ENCODE results near the gene FMNL3. TPM values are rescaled to one million over a fixed set of nuclear protein-coding genes. Genes with fewer than 3 reads are reported as not detected.
A peak's percentile ranks its signal among the peaks of the same experiment; 100 is the strongest.

The FMNL3 gene
- total RNA-seq, 1 donor: 24.6 TPM

DNA sequence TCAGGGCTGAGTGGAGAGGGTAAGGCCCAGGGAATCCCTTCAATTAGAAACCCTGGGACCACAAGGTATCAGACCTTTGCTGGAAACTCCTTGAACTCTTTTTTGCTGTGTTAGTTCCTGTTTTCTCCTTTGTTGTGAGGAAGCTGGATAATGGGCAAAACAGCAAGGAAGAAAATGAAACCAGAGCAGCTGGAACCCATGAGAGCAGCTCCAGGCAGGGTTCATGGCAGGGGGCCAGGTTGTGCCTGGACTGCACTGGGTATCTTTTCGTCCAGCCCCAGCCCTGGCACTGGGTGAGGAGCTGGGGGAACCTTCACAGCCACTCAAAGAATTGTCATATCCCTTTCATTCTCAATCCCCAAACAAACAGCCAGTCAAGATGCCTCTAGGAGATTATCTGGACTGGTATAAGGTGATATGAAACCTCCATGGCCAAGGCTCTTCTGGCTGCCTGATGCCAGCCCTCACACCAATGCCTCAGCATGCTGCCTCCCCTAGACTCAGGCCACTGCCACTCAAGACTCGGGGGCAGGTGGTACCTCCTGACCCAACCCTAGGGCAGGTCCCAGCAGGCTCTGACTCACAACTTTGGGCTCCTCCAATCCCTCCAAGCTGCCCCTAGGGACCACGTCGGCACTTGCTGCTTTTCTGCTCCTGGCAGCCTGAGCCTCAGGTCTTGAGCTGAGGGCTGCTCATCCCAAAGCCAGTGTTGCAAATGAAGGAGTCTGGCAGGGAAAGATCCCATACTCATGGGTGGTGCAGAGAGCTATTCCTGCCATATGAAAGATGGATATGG lies 118.3 kb downstream of the FMNL3 start:
- Histone ChIP-seq H3K27ac (ENCODE audit: low read depth, low read length) (no peak overlapping the region), H3K9me3 (ENCODE audit: low read depth, low read length) (no peaks in the 10 kb centered on the region), H3K27me3 (ENCODE audit: insufficient read depth, low read length) (no peaks in the 10 kb centered on the region), H3K4me2 (ENCODE audit: insufficient read depth, low read length) (no peak overlapping the region), H3K4me1 (ENCODE audit: insufficient read depth, low read length) (peaks cover 4% of the 10 kb centered on the region), H3K79me2 (ENCODE audit: insufficient read depth, low read length) (no peaks in the 10 kb centered on the region), H3K4me3 (ENCODE audit: insufficient read depth, low read length) (no peak overlapping the region), H2AFZ (ENCODE audit: low read length) (no peak overlapping the region), H4K20me1 (ENCODE audit: insufficient read depth, low read length) (no peaks in the 10 kb centered on the region), H3K36me3 (ENCODE audit: insufficient read depth, low read length) (no peaks in the 10 kb centered on the region)
- DNase-seq (ENCODE audit: insufficient read length, low spot score, missing footprints): no peak
- TF ChIP-seq, protein P1, sequence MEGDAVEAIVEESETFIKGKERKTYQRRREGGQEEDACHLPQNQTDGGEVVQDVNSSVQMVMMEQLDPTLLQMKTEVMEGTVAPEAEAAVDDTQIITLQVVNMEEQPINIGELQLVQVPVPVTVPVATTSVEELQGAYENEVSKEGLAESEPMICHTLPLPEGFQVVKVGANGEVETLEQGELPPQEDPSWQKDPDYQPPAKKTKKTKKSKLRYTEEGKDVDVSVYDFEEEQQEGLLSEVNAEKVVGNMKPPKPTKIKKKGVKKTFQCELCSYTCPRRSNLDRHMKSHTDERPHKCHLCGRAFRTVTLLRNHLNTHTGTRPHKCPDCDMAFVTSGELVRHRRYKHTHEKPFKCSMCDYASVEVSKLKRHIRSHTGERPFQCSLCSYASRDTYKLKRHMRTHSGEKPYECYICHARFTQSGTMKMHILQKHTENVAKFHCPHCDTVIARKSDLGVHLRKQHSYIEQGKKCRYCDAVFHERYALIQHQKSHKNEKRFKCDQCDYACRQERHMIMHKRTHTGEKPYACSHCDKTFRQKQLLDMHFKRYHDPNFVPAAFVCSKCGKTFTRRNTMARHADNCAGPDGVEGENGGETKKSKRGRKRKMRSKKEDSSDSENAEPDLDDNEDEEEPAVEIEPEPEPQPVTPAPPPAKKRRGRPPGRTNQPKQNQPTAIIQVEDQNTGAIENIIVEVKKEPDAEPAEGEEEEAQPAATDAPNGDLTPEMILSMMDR (IDR thresholded peaks at IDR 0.05; ENCODE audit: extremely low read depth, low read depth, low read length): no peak

DNA sequence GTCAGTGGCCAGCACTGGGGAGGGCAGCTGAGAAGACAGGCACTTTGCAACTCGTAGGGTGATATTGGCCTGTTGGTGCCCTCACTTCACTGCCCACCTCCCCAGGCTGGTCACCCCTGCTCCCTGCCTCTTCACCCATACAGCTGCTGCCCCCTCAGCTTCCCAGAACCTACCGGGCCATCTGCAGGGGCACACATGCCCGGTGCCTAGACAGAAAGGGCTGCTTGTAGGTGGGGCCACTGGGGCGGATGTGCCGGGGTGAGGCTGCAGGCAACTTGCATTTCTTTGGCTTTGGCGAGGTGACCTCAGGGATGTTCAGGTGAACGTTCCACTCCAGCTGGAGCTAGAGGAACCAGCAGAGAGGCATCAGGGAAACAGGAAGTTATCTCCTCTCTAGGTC lies 118.9 kb downstream of the FMNL3 start:
- Histone ChIP-seq H2AFZ (ENCODE audit: low read length) (no peak overlapping the region), H3K4me3 (ENCODE audit: insufficient read depth, low read length) (no peak overlapping the region), H3K4me1 (ENCODE audit: insufficient read depth, low read length) (peaks cover 4% of the 10 kb centered on the region), H3K36me3 (ENCODE audit: insufficient read depth, low read length) (no peaks in the 10 kb centered on the region), H3K4me2 (ENCODE audit: insufficient read depth, low read length) (no peak overlapping the region), H3K79me2 (ENCODE audit: insufficient read depth, low read length) (no peaks in the 10 kb centered on the region), H3K27ac (ENCODE audit: low read depth, low read length) (no peak overlapping the region), H4K20me1 (ENCODE audit: insufficient read depth, low read length) (no peaks in the 10 kb centered on the region), H3K27me3 (ENCODE audit: insufficient read depth, low read length) (no peaks in the 10 kb centered on the region), H3K9me3 (ENCODE audit: low read depth, low read length) (no peaks in the 10 kb centered on the region)
- DNase-seq (ENCODE audit: insufficient read length, low spot score, missing footprints): no peak
- TF ChIP-seq, protein P1 (IDR thresholded peaks at IDR 0.05; ENCODE audit: extremely low read depth, low read depth, low read length): no peak

DNA sequence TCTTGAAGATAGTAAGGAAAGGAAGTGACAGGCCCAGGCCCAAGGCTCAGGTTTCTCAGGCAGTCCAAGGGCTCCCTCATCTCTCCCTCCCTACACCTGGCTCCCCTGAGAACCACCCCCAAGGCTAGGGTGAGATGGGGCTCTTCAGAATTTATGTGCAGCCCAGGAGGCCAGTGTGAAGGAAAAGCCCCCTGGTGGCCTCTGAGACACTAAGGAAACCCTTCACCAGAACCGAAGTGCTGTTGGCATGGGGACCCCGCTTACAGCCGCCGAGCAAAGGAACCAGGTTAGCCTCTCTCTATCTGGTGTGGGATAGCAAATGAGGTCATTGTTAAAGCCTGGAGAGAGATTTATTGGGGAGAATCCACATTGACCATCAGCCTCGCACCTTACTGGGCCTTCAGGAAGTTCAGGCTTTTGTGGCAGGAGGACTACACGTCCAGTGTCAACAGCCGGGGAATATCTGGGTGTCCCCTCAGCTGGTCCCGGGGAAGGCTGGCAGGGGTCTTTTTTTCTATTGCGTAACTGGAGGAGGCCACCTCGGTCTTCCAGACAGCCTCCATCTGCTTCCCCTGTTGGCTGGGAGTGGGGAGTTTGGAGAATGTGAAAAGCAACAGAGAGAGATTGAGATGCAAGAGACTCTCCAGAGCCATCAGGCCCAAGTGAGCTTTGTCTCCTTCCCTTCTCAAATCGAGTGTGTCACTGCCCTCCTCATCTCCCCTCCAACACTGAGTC lies 119.9 kb downstream of the FMNL3 start:
- Histone ChIP-seq H3K27ac (ENCODE audit: low read depth, low read length) (no peak overlapping the region), H3K9me3 (ENCODE audit: low read depth, low read length) (no peaks in the 10 kb centered on the region), H3K79me2 (ENCODE audit: insufficient read depth, low read length) (peaks cover under 1% of the 10 kb centered on the region), H4K20me1 (ENCODE audit: insufficient read depth, low read length) (peaks cover under 1% of the 10 kb centered on the region), H3K4me1 (ENCODE audit: insufficient read depth, low read length) (peaks cover 4% of the 10 kb centered on the region), H3K4me3 (ENCODE audit: insufficient read depth, low read length) (no peak overlapping the region), H3K36me3 (ENCODE audit: insufficient read depth, low read length) (no peaks in the 10 kb centered on the region), H3K27me3 (ENCODE audit: insufficient read depth, low read length) (no peaks in the 10 kb centered on the region), H3K4me2 (ENCODE audit: insufficient read depth, low read length) (no peak overlapping the region), H2AFZ (ENCODE audit: low read length) (no peak overlapping the region)
- TF ChIP-seq, protein P1 (IDR thresholded peaks at IDR 0.05; ENCODE audit: extremely low read depth, low read depth, low read length): peak; percentile 15
- DNase-seq (ENCODE audit: insufficient read length, low spot score, missing footprints): no peak

Small RNA genes lying within 50 kb of the gene (small RNA-seq; reads per million reads assigned to genes)
- gene AC020612.2 (not detected), gene HIGD1AP9 (not detected), gene POLR2KP1 (not detected), gene RNU6-834P (not detected)

Other genes starting within 250 kb of the FMNL3 start
- gene KCNH3, start 168.4 kb downstream of the FMNL3 start, total RNA-seq: not detected in 2 replicates
- gene MCRS1, start 139.3 kb downstream of the FMNL3 start, total RNA-seq: 51.0 and 56.5 TPM in 2 replicates
- gene FAM186B, start 101.8 kb downstream of the FMNL3 start, total RNA-seq: 0.59 and 0.72 TPM in 2 replicates
- 11.6 and 12.4 TPM in 2 replicates for gene PRPF40B, start 83.8 kb downstream of the FMNL3 start, total RNA-seq
- 398 and 421 TPM in 2 replicates for gene TMBIM6, start 34.2 kb upstream of the FMNL3 start, total RNA-seq
- 34.8 and 40.5 TPM in 2 replicates for gene NCKAP5L, start 121.0 kb upstream of the FMNL3 start, total RNA-seq
- 4.7 and 5.4 TPM in 2 replicates for gene BCDIN3D, start 135.7 kb upstream of the FMNL3 start, total RNA-seq
- 0.88 and 1.4 TPM in 2 replicates for gene FAIM2, start 196.5 kb upstream of the FMNL3 start, total RNA-seq
- not detected in 2 replicates for gene AQP2, start 243.3 kb upstream of the FMNL3 start, total RNA-seq